Right hindlimb (tissue), 1 donor: ENCODE results near the gene BAMBI.
"Not testable (repeated sequence)": the region's sequence is repeated elsewhere in the genome, so short reads cannot be mapped to it uniquely, and the experiment has no call there.

ENCODE experiments used
- DNase-seq: peaks from one replicate; pipeline ENCODE4 v3.0.0-alpha.2; 2018

BAMBI gene, protein sequence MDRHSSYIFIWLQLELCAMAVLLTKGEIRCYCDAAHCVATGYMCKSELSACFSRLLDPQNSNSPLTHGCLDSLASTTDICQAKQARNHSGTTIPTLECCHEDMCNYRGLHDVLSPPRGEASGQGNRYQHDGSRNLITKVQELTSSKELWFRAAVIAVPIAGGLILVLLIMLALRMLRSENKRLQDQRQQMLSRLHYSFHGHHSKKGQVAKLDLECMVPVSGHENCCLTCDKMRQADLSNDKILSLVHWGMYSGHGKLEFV

DNA sequence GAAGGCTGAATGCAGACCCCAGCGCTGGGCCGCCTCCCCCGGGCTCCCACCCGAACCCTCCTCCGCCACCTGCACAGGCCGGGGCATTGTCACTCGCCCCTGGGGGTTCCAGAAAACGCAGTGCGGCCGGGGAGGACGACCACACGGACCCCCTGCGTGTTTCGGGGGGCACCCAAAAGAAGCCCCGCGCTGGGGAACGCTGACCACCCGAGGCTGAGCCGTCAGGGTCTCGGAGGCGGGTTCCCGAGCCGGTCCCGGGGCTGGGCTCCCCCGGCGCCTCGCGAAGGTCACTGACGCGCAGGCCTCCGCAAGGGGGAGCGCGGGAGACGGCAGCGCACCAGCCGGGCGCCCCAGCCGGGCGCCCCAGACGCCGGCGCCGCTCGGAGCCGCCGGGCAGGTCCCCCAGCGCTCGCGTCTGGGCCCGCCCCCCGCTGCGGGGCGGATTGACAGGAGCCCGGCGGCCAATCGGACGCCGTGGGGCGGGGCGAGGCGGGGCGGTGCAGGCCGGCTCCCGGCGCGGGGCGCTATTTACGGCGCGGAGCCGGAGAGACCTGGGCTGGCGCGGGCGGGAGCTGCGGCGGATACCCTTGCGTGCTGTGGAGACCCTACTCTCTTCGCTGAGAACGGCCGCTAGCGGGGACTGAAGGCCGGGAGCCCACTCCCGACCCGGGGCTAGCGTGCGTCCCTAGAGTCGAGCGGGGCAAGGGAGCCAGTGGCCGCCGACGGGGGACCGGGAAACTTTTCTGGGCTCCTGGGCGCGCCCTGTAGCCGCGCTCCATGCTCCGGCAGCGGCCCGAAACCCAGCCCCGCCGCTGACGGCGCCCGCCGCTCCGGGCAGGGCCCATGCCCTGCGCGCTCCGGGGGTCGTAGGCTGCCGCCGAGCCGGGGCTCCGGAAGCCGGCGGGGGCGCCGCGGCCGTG, at the start of gene BAMBI:
BAMBI (plus strand) TSS at position 554 of the 920 bp plus-strand sequence. CDS start 377 bp downstream, outside the sequence.
- peak; percentile 94 for DNase-seq

DNA sequence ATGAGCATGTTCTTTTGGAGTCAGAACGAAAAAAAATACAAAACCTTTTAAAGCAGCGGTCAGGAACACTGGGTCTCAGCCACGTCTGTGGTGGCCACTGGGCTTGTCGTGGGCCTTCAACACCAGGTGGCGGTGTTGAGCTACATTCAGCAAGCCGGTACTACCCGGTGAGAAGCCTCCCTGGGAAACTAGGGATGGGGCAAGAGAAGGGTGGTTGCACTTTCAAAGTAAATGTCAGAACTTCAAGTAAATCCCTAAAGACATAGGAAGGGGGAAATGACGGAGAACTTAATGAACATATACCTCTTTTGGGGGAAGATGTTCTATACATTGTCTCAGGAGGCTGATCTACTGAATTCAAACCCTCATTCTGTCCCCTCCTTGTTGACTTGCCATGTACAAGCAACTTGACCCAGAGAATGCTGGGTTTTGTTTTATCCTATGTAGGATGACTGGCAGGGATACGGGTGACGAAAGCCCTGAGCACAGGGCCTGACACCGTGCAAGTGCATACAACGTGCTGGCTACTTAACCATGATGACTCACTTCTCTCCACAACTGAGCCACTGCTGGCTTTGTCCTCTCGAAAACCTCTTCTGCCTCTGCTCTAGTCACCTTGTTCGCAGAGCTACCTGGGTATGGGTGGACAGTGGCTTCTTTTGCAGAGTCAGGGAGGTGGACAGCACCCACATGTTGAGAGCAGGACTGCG, 49.0 kb upstream of the BAMBI start:
- DNase-seq: peak; percentile 74

DNA sequence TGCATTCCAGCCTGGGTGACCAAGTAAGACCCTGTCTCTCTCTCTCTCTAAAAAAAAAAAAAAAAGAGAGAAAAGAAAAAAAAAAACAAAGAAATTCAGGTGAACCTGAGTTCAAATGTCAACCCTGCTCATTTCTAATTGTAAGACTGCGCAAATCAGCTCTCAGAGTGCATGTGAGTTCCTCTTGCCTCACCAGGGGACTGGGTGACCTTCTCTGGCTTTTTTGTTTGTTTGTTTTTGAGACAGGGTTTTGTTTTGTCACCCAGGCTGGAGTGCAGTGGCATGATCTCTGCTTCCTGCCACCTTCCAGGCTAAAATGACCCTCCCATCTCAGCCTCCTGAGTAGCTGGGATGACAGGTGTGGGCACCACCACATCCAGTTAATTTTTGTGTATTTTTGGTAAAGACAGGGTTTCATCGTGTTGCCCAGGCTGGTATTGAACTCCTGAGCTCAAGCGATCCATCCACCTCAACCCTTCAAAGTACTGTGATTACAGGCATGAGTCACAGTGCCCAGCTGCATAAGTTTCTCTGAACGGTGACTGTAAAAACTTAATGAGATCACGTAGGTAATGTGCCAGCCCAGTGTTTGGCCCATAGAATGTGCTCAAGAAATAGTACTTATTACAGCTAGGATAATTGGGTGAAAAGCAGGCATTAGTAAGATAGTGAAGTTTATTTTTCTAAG, 45.3 kb upstream of the BAMBI start:
- no peak for DNase-seq

DNA sequence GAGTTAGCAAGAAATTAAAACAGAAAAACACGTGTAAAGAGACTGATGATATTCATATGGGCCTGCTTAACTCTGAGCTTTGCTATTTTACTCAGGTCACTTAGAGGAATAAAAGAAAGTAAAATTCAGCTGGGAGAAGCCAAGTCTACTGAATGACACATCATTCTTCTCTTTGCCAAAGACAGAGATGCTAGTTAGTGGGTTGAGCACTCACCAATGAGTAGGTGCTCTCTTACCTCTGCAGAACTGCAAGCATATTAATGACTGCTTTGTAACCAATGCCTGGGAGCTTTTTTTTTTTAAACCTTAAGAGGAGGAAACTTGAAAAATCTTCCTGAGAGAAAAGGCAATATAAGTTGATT, 44.8 kb upstream of the BAMBI start:
- no peak for DNase-seq

DNA sequence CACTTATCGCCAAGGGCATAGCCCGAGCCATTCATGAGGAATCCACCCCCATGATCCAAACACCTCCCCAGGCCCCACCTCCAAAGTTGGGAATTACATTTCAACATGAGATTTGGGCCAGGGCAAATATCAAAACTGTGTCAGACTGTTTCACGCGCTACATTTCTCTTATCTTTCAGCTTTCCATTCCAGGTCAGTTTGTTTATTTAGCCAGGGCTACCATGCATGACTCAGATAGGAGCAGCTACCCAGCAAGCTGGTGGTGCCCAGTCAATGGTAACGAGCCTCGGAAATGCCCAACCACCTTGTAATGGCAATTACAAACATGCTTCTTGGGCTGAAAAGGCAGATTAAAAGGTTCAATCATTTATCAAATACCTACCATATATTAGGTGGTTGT, 43.6 kb upstream of the BAMBI start:
- DNase-seq: no peak

DNA sequence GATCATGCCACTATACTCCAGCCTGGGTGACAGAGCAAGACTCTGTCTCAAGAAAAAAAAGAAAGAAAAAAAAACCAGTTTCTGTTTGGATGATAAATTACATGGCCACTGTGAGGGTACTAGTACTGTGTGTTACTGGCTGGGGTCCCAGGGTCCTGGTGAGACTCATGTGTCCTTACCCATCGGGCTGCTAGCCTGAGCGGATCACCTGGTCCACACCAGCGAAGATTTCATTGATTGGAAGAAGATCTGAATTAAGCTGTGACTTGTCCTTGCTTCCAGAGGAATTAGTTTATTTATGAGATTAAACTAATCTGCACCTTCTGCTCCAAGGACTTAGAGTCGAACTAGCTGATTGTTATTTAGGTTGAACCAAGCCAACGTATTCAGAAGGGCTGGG, 40.0 kb upstream of the BAMBI start:
- DNase-seq: no peak

DNA sequence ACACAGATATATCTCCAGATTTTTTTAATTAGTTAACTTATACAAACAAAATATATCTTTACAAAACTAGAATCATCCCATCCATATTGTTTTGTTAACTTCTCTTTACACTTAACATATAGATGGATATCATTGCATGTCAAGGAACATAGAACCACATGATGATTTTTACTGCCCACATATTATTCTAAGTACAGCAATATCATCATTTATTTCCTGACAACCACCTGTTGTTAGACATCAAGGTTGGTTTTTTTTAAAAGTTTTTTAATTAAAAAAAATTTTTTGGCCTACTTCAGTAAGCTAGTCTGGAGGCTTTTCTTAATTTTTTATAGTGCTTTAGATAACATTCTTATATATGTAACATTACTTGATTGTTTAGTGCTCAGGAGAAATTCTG, 38.9 kb upstream of the BAMBI start:
- no peak for DNase-seq

DNA sequence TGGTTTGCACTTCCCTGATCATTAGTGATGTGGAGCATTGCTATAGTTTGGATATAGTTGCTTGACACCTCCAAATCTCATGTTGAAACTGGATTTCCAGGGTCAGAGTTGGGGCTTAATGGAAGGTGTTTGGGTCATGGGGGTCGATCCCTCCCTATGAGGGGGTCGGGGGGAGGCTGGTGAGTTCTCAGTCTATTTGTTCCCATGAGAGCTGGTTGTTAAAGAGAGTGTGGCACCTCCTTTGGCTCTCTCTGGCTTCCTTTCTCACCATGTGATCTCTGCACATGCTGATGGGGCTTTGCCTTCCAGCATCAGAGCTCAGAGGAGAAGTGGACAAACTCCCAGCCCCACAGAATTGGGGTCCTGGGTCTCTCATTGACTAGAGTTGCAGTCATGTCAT, 36.8 kb upstream of the BAMBI start:
- no peak for DNase-seq

DNA sequence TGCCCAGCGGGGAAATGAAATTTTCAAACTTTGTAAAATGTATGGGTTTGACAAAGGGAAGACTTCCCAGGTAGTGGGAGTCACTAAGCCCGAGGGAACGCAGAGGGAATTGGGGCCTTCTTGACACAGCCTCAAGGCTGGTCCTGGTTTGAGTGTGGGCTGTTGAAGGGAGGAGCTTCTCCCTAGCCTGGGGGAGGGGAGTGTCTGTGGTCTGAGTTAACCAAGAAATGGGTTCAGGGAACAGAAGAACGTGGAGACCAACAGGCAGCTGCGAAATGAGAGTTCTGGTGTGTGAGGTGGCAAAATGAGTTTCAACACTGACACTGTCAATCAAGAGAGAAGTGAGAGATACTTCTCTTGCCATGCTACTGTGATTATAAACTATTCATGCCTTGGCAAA, 32.7 kb upstream of the BAMBI start:
- no peak for DNase-seq

DNA sequence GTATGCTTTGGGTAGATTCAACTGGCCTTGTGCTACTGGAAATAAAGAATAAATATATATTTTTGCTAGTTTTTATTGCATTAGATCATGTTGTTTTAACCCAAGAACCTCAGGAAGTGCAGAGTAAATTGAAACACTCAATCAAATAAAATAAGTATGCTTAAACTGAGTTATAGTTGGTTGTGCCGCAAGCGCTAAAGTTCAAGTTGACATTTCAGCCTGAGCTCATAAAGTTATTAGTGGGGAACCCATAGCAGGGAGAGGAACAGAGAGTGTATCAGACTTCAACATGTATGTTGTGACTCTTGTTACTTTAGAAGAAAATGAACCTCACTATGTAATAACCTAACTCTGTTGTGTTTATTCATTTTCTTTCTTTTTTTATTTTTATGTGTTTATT, 25.2 kb upstream of the BAMBI start:
- no peak for DNase-seq

DNA sequence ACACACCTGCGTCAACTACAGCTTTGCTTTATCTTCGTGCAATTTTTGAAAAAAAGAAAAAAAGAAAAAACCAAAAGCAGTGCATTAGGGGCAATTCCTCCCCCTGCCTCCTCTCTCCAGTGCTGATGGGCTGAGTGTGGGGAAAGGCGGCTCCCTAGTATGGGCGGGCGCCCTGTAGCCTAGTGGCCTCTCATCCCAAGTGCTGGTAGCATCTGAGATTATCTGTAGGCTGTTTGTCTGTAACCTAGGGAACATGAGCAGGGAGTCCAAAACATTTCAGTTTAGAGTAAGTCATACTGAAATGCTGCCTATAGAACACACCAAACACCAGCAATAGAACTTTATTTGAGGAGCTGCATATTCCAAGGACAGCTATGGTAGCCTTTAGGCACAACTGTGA, 24.6 kb upstream of the BAMBI start:
- DNase-seq: no peak

DNA sequence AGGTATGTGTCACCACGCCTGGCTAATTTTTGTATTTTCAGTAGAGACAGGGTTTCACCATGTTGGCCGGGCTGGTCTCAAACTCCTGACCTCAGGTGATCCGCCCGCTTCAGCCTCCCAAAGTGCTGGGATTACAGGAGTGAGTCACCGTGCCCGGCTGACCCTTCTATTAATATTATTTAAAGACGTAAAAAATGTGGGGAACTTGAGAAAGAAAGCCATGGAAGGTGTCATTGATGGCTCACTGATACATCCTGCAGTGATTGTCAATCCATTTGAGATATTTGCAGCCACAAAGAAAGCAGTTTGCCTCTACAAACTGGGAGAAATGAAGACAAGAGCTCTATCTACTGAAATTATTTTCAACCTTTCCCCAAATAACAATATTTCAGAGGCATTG, 18.5 kb upstream of the BAMBI start:
- DNase-seq: not testable (repeated sequence)

DNA sequence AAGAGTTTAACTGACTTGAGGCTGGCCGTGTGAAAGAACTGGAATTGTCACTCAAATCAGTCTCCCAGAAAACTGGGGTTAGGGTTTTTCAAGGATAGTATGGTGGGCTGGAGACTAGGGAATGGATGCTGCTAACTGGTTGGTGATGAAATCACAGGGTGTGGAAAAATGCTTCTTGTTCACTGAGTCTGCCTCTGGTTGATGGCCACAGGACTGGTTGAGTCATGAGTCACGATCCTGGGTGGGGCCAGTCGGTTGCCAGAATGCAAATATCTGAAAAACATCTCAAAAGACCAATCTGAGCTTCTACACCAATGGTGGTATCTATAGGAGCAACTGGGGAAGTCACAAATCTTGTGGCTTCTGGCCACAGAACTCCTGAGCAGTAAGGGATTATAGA, 16.3 kb upstream of the BAMBI start:
- DNase-seq: no peak

DNA sequence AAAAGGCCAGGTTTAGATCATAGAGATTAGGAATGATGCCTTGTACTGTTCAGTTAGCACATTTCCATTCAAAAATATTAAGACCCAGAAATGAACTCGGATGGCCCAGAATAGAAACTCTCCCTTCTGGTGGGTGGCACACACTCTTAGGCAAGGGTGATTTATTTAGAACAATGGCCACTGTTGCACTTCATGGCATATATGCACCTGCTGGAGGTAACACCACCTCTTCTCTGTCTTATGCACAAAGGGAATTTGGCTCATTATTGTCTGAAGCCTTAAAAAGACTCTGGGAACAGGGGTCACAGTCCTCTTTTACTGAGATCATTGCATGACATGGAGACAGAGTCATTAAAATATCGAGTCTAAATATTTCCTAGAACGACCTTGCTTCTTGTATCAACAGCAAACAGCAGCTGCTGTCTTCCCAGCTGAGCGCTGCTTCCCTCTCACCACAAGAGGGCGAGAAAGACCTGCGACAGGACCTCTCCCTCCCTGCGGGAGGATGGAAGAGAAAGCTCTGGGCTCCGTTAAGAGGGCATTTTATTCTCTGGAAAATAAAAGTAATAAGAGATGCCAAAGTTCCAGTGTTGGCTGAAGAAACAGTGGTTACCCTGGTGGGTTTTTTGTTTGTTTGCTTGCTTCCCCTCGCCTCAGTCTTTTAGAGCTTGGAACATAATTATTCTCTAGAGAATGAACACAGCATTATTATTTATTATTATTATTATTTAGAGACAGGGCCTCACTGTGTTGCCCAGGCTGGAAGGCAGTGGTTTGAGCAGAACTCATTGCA, 13.5 kb upstream of the BAMBI start:
- peak; percentile 89 for DNase-seq

DNA sequence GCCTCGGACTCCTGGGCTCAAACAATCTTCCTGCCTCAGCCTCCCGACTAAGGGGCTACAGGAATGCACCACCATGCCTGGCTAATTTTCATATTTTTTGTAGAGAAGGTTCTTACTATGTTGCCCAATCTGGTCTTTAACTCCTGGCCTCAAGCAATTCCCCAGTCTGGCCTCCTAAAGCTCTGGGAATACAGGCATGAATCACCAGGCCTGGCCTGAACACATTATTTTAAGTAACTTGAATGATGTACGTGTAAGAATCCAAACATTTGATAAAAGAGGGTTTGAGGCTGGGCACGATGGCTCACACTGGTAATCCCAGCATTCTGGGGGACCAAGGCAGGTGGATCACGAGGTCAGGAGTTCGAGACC, 13.0 kb upstream of the BAMBI start:
- no peak for DNase-seq

DNA sequence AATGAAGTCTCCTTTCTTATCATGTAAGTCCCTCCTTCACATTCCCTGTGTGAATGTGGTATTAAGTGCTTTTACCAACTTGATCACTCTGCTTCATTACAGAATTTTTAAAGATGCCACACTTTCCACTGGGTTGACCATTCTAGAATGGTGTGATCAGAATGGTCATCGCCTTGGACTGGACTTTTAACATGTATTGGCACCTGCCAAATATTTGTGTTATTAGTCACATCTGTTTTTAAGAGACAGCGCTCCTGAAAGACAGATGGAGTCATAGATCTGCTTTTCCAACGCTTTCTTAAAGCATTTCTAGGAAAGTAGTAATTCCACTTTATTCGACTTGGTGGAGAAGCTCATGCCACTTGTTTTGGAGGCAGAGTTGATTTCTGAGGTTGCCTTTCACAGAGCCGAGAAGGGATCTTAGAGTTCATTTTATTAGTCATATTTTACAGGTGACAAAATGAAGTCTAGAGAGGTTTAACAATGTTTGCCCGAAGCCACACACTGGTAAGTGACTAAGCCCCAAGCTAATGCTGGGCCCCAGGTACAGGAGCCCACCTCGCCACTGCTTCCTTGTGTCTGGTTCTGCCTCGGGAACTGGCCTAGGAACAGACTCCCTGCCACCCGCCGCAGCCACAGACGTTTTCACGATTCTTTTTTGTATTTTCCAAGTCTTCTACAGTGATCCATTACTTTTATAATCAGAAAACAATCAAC, 10.4 kb upstream of the BAMBI start:
- no peak for DNase-seq

DNA sequence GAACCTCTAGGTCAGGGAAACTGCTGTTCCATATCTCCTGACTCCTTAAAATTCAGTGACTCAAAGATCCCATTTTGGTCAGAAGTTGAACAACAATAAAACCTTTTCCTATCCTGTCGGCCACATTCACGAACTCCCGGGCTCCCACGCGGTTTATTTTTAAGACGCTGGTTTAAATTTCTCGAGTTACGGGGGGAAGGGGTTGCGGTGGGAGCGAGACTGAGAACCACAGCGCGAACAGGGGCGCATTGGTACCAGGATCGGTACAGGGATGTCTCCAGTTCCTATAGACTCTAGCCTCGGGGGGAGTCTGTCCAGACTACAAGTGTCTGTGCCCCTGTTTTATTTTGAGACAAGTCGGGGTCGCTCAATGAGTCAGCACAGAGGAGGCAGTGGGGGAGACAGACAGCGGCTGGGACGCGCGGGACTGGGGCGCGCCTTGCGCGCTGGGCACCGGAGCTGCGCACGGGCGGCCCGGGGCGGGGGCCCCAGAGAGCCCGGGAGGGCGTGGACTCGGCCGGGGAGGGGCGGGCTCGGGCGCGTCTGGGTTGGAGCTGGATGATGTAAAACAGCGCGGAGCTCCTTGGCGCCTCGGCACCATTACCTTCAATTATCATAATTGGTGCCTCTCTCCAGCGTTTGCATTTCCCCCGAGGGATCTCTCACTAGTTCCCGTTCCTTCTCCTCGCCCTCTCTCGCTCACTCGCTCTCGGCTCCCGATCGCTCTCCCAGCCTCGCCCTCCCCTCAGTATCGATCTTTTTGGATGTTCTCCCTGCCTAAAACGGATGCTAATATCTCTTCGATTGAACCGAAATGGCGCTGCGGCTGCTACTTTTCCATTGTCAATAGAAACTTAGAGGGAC, 8.7 kb upstream of the BAMBI start:
- DNase-seq: peak; percentile 76

DNA sequence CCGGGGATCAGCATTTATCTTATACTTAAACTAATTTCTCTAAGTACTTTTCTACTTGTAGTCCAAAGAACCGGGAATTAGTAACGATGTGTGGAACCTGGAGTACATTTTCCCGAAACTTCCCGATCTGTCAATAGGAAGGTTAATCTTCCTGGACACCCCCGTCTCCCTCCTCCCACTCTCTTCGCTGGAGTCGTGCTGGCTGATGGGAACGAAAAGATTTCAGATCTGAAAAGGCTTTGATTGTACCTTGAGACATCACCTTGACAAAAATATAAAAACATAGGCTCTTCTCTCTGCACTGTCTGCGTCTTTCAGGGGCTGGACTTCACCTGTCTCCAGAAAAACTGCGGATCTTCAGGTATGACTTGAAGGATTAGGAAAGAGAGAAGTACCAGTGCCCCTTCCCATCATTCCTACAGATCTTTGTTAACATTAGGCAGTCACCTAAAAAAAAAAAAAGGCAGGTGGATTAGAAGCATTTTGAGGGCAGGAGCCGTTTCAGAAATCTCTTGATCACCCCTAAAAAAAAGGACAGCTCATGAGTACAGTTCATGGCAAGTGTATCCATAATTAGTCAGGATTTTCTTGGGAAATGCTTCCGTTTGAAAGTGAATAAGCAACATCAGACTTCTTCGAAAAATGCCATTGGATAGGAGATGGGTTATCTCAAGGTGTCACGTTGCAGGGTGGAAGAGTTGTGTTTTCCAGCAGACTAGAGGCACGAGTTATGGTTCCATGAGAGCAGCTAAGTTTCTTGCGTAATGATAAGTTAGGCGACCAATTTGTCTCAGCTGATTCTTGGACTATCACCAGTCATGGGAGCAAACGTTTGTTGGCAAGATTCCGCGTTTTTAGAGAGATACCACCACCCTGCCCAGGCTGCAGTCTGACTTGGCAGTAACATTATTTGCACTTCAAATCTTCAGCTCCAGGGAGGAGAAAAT, 7.8 kb upstream of the BAMBI start:
- no peak for DNase-seq

DNA sequence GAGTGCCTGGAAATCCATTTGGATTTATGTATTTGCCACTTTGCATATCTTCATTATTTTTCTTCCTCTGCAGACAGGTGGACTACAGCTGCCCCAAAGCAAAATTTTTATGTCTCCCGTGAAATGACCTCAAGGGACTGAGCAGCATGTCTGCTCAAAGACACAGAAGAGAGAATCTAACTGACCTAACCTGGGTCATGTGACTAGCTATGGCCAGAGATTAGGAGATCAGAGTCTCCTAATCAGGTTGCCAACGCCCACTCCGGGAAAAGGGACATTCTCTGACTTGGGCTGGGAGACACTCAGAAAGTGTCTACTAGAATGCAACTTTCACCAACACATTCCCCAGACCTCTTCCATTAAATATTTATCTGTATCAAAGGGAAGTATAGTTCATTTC, 2.5 kb upstream of the BAMBI start:
- no peak for DNase-seq
